Activated naive CD4-positive, alpha-beta T cell treated with anti-CD3 and anti-CD28 coated beads, Interleukin-2, amount 10 ng/mL, durations not matched to agents 5 hours and 36 hours (primary cell): Measurements from ENCODE around the gene RMDN2. TPM values are rescaled to one million over a fixed set of nuclear protein-coding genes. Genes with fewer than 3 reads are reported as not detected.

Source experiments
- total RNA-seq, 2 experiments: library from RNA; stranded (reverse); gene quantifications; one replicate each; pipeline ENCODE4 v1.2.3, GENCODE V29; 2021

RMDN2 gene, protein sequence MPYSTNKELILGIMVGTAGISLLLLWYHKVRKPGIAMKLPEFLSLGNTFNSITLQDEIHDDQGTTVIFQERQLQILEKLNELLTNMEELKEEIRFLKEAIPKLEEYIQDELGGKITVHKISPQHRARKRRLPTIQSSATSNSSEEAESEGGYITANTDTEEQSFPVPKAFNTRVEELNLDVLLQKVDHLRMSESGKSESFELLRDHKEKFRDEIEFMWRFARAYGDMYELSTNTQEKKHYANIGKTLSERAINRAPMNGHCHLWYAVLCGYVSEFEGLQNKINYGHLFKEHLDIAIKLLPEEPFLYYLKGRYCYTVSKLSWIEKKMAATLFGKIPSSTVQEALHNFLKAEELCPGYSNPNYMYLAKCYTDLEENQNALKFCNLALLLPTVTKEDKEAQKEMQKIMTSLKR
- total RNA-seq: 1 to 10 TPM; 2.0 to 2.8 TPM

DNA sequence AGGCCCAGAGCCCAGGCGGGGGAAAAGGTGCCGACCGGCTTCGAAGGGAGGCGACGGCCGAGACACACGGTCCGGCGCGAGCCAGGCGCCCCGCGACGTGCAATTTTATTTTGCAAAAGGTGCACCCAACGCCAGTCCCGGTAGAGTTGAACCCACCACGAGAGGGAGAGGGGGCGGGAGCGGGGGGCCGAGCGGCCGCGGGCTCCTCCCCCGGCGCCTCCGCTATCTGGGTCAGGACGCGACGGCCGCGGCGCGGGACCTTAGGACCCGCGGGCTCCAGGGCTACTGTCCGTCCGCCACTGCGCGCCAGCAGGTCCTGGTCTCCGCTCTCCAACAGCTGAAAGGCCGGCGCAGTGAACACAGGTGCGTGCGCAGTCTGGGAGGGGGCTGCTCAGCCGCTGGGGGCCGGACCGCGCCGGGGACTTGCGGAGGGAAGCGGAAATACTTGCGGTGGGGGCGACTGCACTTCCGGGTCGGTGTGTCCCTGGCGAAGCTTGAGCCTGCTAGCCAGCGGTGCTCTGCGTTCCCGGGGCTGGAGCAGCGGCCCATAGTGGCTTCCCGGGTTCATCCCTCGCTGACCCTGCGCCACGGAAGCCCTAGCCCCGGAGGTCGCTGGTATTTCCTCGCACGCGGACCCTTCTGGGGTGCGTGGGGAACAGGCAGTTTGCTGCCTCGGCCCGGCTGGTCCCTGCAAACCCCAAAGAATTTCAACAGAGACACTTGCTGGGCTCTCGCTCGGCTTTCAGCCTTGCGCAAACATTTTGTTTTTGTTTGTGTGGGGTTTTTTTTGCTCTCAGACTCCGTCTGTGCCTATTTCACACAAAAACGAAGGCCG, at the start of gene RMDN2:
Gene RMDN2 (plus strand): TSS at position 225 of the 835 bp plus-strand sequence. CDS start 3,991 bp downstream, outside the sequence.

Other genes with a start within 250 kb of the RMDN2 start
- 1 to 10 TPM; 3.8 to 4.3 TPM for gene CYP1B1, start 150.9 kb downstream of the RMDN2 start, total RNA-seq